Dendritic cell treated with granulocyte-macrophage colony-stimulating factor and Interleukin-4, amounts not matched to agents 40 ng/mL and 50 ng/mL, for 4 days (primary cell): ENCODE measurements around the gene OR10G3.

Source experiments
- H3K27ac Mint-ChIP-seq: one replicate; pipeline ENCODE4 v1.8.0; 2022; ENCODE audit warnings: mild to moderate bottlenecking, mixed read lengths
- H3K27me3 Mint-ChIP-seq: one replicate; pipeline ENCODE4 v1.8.0; 2022; ENCODE audit warnings: mild to moderate bottlenecking, mixed read lengths
- H3K36me3 Mint-ChIP-seq: one replicate; pipeline ENCODE4 v1.8.0; 2022; ENCODE audit warnings: low read depth, mixed read lengths
- H3K4me1 Mint-ChIP-seq: one replicate; pipeline ENCODE4 v1.8.0; 2022; ENCODE audit warnings: low read depth, mixed read lengths
- H3K4me3 Mint-ChIP-seq: one replicate; pipeline ENCODE4 v1.8.0; 2022; ENCODE audit warnings: mild to moderate bottlenecking, moderate library complexity, mixed read lengths
- H3K9me3 Mint-ChIP-seq: one replicate; pipeline ENCODE4 v1.8.0; 2022; ENCODE audit warnings: mixed read lengths
- intact Hi-C: fragments of 100-400 bp; cut with micrococcal nuclease; formaldehyde crosslinking; loops from one replicate; pipeline ENCODE4 v1.15.0; 2022

OR10G3 gene

GRCh38 chr14:21526672-21527317 is 53.1 kb downstream of the OR10G3 start:
- Mint-ChIP-seq H3K4me1 (peaks cover 17% of the 10 kb centered on the region), H3K27ac (no peak overlapping the region), H3K27me3 (peaks cover 55% of the 10 kb centered on the region), H3K36me3 (no peaks in the 10 kb centered on the region), H3K9me3 (no peaks in the 10 kb centered on the region), H3K4me3 (peak overlapping the region; percentile 73)
- intact Hi-C loops, result no loop called here

DNA sequence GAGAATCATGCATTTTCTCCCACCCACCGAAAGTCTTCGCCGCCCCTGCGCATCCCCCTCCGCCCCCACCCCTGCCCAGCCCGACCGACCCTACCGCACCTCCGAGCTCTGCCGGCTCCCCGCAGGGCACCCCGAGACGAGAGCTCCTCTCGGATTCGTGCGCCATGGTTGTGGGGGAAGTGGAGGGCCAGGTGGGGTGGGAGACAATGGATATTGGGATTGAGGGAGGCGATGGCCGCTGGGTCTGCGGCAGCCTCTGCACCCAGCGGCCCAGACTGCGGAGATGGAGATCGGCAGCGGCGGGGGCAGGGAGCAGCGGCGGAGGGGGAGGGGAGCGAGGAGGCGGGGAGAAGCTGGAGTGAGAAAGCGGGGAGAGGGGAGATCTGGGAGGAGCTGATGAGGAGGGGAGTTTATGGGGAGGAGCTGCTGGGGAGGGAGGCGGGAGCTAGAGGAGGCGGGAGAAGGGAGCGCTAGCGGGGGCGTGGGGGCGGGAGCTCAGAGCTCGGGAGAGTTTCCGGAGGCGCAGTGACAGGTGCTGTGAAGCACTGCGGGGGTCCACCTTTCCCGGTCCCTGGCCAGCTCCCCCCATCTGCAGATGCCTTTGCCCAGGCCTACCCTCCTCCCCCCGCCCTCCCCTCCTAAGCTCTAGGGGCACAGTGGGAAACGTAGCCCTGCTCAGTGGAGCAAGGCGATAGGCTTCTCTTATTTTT is 53.8 kb downstream of the OR10G3 start, which contains the start of gene SALL2:
Gene SALL2 (minus strand): TSS at position 385 of the 710 bp plus-strand sequence. CDS start 219 bp downstream, at position 166.
- H3K4me3 Mint-ChIP-seq, result peak within 1 kb of the TSS; percentile 73
- intact Hi-C loops, result no loop called here
- H3K9me3 Mint-ChIP-seq, result no peaks in the 10 kb centered on the region
- H3K36me3 Mint-ChIP-seq, result no peaks in the 10 kb centered on the region
- peaks cover 55% of the 10 kb centered on the region for H3K27me3 Mint-ChIP-seq
- H3K4me1 Mint-ChIP-seq, result peaks cover 17% of the 10 kb centered on the region
- H3K27ac Mint-ChIP-seq, result no peak within 1 kb of the TSS

GRCh38 chr14:21525571-21525961 is 54.3 kb downstream of the OR10G3 start:
- no peaks in the 10 kb centered on the region for H3K36me3 Mint-ChIP-seq
- peaks cover 17% of the 10 kb centered on the region for H3K4me1 Mint-ChIP-seq
- no peaks in the 10 kb centered on the region for H3K9me3 Mint-ChIP-seq
- H3K27ac Mint-ChIP-seq, result no peak overlapping the region
- intact Hi-C loops, result no loop called here
- H3K4me3 Mint-ChIP-seq, result peak overlapping the region; percentile 73
- H3K27me3 Mint-ChIP-seq, result peaks cover 55% of the 10 kb centered on the region

DNA sequence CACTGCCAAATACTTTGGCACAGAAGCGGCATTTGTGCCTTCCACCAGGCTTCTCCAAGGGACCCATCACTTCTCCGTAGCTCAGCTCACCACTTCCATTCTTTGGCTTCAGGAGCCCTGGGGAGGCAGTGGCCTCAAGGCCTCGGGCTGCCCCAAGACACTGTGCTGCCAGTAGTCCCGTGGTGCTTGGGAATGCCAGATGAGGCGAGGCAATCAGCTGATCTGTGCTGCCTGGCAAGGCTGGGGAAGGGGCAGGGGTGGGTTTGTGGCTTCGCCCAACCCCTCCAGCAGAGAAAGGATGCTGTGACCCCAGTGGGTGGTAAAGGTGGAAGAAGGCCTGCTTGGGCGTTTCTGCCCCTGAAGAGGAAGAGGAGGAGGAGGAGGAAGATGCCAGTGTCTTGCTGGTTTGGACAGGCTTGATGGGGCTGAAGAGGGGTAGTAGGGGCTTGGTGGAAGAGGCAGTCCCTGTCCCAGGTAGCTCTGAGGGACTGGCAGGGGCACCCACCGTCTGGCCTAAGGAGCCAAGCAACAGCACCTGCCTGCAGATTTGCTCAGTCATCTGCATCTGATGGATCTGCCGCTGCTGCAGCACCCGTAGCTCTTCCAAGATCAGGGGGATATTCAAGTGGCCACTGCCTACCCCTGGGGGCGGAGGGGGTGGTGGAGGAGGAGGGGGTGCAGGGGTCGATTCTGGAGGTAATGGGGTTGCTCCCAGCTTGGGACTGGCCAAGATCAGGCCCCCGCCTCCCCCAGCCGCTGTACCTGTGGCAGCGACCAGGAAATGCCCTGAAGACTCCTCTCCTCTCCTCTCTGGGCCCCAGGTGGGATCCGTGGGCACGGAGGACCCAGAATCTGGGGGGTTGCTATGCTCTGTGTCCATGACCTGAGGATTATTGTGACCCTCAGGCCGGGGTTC is 55.0 kb downstream of the OR10G3 start:
- peak overlapping the region; percentile 47 for H3K4me3 Mint-ChIP-seq
- peaks cover 17% of the 10 kb centered on the region for H3K4me1 Mint-ChIP-seq
- H3K27ac Mint-ChIP-seq, result no peak overlapping the region
- intact Hi-C loops, result no loop called here
- H3K9me3 Mint-ChIP-seq, result no peaks in the 10 kb centered on the region
- no peaks in the 10 kb centered on the region for H3K36me3 Mint-ChIP-seq
- H3K27me3 Mint-ChIP-seq, result peaks cover 53% of the 10 kb centered on the region

- Mint-ChIP-seq H3K36me3 (no peaks in the 10 kb centered on the region), H3K27me3 (peaks cover 50% of the 10 kb centered on the region), H3K4me1 (peaks cover 22% of the 10 kb centered on the region), H3K4me3 (no peak overlapping the region), H3K9me3 (no peaks in the 10 kb centered on the region), H3K27ac (no peak overlapping the region)
- intact Hi-C loops, result no loop called here
These were observed 56.7 kb downstream of the OR10G3 start for GRCh38 chr14:21523203-21523602.

- H3K9me3 Mint-ChIP-seq, result no peaks in the 10 kb centered on the region
- peaks cover 12% of the 10 kb centered on the region for H3K4me1 Mint-ChIP-seq
- no peak overlapping the region for H3K27ac Mint-ChIP-seq
- peaks cover 42% of the 10 kb centered on the region for H3K27me3 Mint-ChIP-seq
- intact Hi-C loops, result no loop called here
- no peak overlapping the region for H3K4me3 Mint-ChIP-seq
- no peaks in the 10 kb centered on the region for H3K36me3 Mint-ChIP-seq
These were observed 58.4 kb downstream of the OR10G3 start for GRCh38 chr14:21521501-21521900.

- H3K27ac Mint-ChIP-seq, result no peak overlapping the region
- H3K36me3 Mint-ChIP-seq, result no peaks in the 10 kb centered on the region
- peaks cover 42% of the 10 kb centered on the region for H3K27me3 Mint-ChIP-seq
- H3K4me3 Mint-ChIP-seq, result no peak overlapping the region
- H3K4me1 Mint-ChIP-seq, result peaks cover 5% of the 10 kb centered on the region
- intact Hi-C loops, result no loop called here
- no peaks in the 10 kb centered on the region for H3K9me3 Mint-ChIP-seq
These were observed 59.1 kb downstream of the OR10G3 start for GRCh38 chr14:21520767-21521166.

DNA sequence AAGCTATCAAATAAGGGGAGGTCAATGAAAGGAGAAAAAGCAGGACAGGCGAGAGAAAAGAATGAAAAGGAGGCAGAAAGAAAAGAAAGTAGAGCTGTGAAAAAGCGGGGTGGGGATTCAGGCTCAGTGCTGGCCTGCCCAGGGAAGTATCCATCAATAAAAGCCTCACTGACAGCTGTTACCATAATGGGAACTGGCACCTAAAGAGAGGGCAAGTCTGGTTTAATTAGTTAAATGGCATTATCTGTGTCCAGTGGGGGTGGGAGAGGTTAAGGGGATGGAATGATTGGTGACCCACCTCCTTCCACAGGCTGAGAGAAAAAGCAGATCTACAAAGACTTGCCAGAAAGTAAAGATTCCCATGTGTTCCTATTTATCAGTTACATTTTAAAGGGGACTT is 61.2 kb downstream of the OR10G3 start:
- no peak overlapping the region for H3K27ac Mint-ChIP-seq
- no peak overlapping the region for H3K4me3 Mint-ChIP-seq
- H3K27me3 Mint-ChIP-seq, result peaks cover 34% of the 10 kb centered on the region
- H3K9me3 Mint-ChIP-seq, result no peaks in the 10 kb centered on the region
- peaks cover 5% of the 10 kb centered on the region for H3K4me1 Mint-ChIP-seq
- no peaks in the 10 kb centered on the region for H3K36me3 Mint-ChIP-seq
- intact Hi-C loops, result no loop called here
